ENCODE data around the gene LRRC38.

DNA sequence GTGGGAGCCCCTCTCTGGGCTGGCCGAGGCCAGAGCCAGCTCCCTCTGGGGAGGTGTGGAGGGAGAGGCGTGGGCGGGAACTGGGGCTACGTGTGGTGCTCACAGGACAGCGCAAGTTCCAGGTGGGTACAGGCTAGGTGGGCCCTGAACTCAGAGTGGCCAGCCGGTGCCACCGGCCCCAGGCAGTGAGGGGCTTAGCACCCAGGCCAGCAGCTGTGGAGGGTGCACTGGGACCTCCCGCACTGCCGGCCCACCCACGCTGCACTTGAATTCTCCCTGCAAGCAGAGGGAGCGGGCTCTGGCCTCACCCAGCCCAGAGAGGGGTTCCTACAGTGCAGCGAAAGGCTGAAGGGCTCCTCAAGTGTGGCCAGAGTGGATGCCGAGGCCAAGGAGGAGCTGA, 83.3 kb downstream of the LRRC38 start:
- TF ChIP-seq POLR2A (IDR thresholded peaks at IDR 0.05) (no peak), CTCF (IDR thresholded peaks at IDR 0.05) (no peak), POLR2AphosphoS5 (IDR thresholded peaks at IDR 0.05) (no peak)

Measured in prostate gland (tissue), 2 donors.